ENCODE measurements around the gene RFX7.
"Not testable (repeated sequence)": the region's sequence is repeated elsewhere in the genome, so short reads cannot be mapped to it uniquely, and the experiment has no call there.

The RFX7 gene

DNA sequence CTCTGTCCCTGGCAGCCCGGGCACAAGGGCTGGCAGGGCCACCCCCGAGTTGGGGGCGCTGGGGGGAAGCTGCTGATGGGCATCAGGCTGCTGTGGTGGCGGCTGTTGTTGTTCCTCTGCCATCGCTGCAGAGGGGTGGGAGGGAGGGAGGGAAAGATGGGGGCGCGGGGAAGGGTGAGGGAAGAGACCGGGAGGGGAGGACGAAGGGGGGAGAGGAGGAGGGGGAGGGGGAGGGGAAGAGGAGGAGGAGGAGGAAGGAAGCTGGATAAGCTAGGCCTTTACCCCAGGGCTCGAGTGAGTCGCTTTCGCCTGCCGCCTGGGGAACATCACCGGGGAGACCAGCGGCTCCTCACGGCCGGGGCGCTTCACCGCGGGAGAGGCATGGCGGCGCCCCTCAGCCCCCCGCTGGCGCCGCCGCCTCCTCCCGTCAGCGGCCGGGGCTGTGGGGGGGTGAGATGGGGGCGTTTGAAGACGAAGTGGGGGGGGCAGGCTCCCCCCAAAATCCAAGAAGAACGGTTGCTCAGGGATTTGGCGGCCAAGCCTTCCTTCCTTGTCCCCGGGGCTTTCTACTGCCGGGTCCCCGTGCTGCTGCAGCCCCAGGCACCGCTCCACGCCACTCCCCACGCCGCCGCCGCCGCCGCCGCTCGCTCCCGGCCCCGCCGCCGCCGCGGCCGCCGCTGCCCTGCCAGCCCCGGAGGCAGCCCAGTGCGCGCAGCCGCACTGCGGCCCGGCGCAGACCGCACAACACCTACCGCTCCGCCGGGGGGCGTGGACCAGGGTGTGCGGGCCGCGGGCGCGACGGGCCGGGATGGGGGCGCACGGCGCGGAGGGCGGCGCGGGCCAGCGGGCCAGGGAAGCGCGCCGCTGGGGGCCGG lies at the start of gene RFX7:
TSS of gene RFX7 (minus strand) at position 717 of the 875 bp plus-strand sequence. CDS start at position 123, 594 bp downstream.
- peak; percentile 93 for DNase-seq

DNA sequence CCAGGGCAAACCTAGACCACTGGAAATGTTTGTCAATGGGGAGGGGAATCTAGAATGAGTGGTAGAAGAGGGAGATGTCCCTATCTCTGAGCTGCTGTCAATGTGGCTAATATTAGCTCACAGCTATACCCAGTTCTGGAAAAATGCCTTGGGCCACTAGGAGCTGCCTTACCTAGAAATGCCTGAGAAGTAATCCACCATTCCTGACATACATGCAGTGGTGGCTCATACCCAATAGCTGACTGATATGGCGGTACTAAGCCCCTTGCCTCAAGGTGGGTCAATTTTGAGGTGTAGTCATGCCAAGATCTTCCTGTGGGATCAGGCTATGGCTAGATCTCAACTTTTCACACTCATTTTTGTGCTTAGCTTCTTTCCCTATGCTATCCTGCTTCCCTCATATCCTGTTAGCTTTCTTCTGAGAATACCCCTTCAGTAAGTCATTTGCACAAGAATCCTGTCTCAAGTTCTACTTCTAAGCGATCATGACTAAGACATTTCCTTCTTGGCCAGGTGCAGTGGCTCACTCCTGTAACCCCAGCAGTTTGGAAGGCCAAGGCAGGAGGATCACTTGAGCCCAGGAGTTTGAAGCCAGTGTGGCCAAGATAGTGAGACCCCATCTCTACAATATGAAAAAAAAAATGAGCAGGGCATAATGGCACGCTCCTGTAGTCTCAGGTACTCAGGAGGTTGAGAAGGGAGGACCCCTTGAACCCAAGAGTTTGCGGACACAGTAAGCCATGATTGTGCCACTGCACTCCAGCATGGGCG lies 49.1 kb upstream of the RFX7 start:
- DNase-seq = no peak

DNA sequence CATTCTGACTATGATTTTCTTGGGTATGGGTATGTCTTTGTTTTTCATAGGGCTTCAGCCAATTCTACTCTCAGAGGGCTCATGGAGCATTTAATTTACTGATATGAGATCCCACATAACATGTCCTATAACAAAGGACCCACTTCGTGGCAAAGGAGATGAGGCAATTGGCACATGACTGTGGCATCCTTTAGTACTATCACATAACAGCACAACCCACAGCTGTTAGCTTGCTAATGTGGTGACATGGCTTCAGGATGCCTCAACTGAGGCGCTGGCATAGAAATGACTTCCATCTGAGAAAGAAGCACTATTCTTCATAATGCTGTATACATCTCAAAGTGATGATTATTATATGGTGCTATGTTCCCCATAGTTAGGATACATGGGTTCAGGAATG lies 48.1 kb upstream of the RFX7 start:
- no peak for DNase-seq

DNA sequence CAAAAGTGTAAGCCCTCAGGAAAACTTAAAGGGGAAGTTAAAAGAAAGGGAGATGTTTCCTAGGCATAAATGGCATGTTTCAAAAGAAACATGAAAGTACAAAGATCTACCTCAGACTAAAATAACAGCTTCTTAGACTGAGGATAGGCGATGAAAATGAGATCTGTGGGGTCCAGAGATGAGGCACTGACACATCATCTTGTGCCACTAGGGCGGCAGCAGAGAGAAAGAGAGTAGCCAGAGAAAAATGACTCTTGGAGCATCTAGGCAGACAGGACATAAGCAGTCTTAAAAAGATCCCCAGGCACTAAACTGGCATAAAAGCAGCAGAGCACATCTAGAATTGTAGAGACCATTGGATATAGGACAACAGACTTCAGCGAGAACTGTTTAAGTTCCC lies 42.5 kb upstream of the RFX7 start:
- peak; percentile 32 for DNase-seq

DNA sequence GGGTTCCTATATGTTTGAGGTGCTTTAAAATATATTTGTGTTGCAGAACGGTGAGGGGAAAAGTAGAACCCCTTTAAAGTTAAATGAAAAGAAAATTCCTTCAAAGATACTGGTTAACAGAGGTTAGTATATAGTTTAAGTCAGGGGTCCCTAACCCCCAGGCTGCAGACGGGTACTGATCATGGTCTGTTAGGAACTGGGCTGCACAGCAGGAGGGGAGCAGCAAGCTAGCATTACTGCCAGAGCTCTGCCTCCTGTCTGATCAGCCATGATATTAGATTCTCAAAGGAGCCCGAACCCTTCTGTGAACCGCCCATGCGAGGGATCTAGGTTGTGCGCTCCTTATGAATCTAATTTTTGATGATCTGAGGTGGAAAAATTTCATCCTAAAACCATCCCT lies 37.5 kb upstream of the RFX7 start:
- DNase-seq = no peak

DNA sequence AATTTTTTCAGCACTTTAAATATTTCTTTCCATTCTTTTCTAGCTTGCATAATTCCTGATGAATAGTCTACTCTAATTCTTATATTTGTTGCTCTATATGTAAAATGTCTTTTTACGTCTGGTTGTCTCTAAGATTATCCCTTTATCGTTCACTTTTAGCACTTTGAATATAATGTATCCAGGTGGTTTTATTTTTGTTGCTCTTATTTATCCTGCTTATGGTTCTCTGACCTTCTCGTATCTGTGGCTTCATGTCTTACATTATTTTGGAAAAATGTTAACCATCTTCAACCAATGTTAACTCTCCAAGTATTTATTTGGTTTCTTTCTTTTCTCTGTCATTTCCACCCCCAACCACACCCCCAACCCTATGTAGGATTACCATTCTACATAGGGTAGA lies 30.0 kb upstream of the RFX7 start:
- no peak for DNase-seq

DNA sequence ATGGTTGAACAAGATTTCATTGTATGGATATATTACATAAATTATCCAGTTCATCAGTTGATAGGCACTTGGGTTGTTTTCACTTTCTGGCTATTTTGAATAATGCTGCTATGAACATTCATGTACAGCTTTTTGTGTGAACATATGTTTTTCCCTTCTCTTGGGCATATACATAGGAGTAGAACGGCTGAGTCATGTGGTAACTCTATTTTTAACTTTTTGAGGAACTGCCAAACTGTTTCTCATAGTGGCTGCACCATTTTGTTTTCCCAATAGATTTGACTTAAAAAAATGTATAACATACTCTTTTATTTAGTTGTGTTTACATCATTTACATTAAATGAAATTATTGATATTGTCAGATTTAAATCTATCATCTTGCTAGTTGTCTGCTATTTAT lies 28.8 kb upstream of the RFX7 start:
- no peak for DNase-seq

DNA sequence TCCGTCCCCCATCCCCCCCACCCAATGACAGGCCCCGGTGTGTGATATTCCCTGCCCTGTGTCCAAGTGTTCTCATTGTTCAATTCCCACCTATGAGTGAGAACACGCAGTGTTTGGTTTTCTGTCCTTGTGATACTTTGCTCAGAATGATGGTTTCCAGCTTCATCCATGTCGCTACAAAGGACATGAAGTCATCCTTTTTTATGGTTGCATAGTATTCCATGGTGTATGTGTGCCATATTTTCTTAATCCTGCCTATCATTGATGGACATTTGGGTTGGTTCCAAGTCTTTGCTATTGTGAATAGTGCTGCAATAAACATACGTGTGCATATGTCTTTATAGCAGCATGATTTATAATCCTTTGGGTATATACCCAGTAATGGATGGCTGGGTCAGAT lies 22.8 kb upstream of the RFX7 start:
- DNase-seq = not testable (repeated sequence)

DNA sequence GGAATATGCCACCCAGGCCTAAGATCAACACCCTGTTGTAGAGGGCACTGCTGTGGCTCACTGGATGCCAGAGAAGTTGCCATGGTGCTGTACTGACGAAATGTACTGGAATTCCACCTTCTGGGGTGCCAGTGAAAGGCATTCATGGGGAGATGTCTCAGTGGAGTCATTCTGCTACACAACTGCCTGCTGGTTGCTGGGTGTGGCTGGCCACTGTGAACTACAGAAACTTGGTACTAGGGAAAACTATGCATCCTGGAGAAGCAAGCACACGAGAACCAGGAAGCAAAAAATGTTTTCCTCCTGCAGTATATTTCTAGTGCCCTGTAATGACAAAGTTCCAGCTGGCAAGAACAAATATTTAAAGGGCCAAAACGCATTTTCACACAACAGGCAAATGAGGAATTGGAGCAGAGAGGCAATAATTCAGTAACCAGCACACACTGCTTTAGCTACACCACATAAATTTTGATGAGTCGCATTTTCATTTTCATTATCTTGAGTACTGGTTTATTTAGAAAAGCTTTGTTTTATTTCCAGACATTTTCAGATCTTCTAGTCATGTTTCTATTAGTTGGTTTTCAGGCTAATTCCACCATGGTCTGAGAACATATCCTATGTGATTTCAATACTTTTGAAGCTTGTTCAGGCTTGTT lies 18.3 kb upstream of the RFX7 start:
- peak; percentile 25 for DNase-seq

DNA sequence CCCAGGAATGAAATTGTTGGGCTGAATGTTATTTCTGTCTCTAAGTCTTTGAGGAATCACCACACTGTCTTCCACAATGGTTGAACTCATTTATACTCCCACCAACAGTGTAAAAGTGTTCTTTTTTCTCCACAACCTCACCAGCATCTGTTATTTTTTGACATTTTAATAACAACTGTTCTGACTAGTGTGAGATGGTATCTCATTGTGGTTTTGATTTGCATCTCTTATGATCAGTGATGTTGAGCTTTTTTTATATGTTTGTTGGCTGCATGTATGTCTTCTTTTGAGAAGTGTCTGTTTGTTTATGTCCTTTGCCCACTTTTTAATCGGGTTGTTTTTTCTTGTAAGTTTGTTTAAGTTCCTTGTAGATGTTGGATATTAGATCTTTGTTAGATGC lies 13.6 kb upstream of the RFX7 start:
- not testable (repeated sequence) for DNase-seq

DNA sequence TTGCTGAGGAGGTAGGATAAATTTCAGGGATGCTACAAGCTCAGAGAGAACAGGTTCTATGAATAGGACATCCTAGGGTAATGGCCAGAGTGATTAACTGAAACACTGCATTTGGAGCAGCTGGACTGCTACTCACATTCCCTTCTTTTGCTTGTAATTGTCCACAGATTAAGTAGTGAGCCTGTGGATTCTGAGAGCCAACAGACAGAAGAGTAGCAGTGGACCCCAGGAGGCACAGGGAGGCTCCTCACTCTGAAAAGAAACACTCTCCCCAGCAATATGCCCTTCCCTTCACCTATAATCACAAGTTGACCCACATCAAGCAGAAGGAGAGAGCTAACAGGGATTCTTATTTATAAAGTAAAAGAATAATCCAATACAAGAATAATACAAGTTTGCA lies 10.6 kb upstream of the RFX7 start:
- no peak for DNase-seq

DNA sequence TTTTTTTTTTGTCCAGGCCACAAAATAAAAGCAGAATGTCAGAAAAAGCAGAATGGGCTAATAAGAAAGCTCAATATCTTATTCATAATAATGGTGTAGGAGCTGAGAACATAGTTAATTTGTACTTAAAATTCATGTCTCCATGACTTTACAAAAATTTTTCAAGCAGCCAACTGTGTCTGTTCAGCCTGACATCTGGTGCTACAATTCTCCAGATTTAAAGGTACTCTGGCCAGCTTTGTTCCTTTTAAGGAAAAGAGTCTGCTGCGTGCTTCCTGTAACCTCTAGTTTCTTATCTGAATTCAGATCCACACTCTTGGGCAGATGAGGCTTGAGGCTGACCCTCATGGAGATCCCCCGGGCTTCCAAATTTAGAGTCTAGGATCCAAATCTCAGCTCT lies 8.7 kb upstream of the RFX7 start:
- no peak for DNase-seq

DNA sequence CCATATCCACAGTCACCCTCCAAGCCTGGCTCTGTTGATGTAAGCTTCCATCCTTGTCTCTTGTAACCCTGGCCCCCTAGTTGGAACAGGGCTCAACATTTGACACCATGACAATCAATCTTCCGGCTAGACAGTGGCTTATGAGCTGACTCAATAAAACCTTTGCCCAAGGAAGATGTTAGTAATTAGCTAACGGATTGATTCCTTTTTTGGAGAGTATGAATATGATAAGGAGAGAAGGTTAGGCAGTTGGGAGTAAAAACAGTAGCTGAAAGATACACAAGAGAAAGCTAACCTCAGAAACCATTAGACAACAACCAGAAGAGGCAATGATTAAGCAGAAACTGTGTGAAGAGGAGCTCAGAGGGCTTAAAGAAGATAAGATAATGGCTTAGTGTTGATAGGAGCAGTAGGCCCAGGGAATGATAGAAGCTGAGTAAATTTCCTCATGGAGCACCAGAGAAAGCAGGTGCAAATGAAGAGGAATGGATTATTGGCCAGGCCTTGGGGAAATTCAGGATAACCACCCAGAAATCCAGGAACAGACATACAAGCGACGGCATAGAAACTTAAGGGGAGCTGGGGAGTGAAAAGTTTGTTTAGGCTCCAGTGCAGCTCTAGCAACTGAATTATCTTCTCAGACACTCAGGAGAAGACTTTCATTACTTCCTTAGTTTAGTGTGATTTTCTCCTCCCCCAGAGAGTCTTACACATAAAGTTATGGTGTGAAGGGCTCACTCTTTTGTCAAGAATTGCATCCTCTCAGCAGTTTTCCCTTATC lies 7.8 kb upstream of the RFX7 start:
- no peak for DNase-seq

DNA sequence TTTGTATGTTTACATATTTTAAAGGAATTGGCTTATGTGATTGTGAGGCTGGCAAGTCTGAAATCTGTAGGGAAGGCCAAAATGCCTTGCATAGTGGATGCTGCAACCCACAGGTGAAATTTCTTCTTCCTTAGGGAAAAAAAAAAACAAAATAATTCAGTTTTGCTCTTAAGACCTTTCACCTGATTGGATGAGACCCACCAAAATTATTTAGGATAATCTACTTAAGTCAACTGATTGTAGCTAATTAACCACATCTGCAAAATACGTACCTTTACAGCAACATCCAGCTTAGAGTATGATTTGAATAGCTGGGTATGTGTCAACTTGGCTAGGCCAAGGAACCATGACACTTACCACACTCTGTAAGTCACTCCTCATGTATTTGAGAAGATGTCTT lies 6.9 kb upstream of the RFX7 start:
- DNase-seq = no peak

DNA sequence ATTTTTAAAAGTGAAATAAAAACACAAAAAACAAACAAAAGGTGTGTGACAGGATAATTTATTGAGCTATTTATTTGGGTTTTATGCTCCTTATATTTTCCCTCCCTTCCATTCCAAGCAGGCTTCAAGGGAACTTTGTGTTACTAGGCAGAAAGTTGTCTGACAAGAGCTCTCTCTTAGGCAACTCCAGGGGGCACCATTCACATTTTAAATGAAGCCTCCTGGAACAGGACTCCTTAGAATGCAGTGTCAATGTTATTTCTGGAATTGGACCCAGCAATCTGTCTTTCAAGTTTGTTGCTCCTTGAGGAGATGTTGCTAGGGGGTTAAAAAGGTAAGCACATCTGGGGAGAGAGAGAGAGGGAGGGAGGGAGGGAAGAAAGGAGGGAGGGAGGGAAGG lies 5.4 kb upstream of the RFX7 start:
- peak; percentile 57 for DNase-seq

DNA sequence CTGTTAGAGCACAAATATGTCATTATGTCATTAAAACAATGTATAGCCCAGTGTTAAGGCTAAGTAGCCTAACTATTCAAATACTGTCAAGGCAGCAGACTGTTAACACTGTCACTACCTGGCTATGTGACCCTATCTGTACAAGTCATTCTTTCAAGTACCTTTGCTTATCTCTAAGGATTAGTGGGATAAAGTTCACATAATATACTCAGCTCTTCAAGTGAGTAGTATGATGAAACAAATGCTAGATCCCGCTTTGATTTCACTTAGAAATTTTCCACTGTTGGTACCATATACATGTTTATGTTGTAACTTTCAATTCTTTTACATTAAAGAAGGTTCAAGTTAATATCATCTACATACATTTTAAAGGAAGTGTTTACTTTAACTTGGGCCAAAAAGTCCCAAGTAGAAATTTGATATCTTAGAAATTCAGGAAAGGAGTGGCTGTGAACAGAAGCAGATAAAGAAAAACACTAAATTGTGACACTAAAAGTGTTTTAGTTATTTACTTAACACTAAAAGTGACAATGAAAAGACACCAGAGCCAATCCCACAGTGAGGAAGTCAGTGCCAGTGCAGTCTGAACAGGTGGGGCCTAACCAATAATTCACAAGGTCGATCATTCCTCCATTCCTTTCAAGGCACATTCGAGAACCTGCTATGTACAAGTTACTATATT lies 4.8 kb upstream of the RFX7 start:
- no peak for DNase-seq

DNA sequence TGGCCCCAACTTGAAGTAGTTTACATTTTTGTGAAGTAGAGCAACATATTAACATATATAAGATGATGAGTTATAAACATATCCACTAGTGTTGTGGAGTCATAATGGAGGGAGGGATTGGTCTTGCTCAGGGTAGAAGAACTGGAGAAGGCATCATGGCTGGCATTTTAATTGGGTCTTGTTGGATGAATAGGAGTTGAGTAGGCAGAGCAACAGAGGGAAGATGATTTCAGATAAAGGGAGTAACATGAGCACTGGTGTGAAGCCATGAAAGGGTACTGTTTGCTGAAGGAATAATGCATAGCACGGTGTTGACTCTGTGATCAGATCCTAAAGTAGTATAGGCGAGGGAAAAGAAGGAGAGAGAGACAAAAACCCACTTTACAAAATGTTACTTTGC lies 3.6 kb upstream of the RFX7 start:
- DNase-seq = no peak

DNA sequence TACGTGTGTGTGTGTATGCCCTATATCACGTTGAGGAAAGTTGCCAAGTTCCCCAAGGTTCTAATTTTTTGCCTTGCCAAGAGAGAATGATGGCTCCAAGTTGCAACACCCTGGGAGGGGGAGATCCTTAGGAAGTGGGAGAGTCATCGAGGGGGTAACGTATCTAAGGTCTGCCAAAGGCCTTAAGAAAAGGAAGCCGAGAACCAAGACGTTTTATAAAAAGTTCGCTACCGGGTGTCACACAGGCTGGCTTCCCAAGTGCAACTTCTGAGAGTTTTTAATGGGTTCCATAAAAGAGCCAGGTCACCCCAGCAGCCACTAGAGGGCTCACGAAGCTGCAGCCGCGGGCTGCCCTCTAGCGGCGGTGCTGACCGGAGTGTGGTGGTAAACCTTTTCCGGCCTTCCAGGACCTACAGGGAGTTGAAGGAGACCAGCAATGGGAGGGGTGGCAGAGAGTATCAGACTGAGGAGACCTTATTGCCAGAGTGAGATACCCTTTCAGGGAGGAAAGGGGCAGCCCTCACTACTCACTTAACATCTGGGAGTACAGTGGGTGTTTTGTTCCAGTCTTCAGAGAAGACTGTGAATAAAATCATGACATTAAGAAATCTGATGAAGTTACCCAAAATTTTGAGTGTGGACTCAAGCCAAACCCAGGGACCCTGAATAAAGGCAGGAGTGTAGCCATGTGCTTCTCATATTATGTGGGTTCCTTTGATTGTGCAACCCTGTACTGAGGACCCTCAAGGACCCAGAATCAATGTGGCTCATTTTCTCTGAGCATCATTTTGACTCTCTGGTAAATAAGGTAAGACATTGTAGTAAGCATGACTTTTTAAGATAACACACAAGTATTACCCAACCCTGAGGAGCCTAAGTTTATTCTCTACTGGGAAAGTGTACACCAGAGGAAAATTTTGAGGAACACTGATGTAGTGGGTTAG lies 2.5 kb upstream of the RFX7 start:
- DNase-seq = peak; percentile 98

DNA sequence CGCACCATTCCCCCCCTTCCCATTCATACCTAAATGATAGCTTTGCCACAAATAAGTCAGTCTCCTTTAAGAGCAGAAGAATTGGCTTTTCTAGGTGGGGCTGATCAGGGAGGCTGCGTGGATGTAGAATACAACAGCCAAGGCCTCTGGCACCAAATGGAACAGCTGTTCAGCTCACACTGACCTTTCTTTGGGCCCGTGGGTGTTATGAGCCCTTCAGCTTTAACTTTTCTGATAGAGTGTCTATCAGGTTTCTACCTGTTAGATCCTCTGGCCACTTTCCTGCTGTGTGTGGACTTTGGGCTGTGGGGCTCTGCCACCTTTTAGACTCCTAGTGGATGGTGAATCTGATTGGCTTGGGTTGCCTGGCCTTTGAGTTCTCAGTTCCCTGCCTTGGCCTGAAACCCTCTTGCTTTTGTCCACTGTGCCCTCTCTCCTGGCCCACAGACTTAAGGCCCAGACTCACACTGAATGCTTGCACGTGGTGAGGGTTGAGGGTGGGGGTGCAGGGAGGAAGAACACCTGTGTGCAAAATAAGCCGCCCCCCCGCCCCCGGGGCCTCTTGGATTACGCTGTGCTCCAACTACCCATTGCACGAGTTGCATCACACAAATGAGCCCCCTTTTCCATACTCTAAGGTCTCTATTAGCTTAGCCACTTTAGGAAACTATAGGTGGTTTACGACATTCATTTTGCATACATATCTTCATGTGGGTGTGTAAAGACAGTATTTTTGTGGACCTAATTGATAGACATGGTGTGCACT lies 1.3 kb upstream of the RFX7 start:
- peak; percentile 89 for DNase-seq
